ENCODE measurements around the gene SNX33.

DNA sequence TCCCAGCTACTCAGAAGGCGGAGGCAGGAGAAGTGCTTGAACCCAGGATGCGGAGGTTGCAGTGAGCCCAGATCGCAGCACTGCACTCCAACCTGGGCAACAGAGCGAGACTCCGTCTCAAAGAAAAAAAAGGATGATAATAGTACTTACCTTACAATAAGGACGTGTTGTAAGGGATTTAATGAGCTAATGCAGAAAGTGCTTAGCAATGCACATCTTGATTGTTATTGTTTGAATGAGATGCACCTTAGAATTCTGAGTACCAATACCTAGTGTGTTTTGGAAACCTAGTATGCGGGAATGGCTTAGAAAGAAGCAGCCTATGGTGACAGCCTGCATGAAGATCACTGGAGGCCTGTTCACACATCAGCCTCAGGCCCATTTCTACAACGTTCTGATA lies 41.7 kb upstream of the SNX33 start:
- TF ChIP-seq, protein P1, sequence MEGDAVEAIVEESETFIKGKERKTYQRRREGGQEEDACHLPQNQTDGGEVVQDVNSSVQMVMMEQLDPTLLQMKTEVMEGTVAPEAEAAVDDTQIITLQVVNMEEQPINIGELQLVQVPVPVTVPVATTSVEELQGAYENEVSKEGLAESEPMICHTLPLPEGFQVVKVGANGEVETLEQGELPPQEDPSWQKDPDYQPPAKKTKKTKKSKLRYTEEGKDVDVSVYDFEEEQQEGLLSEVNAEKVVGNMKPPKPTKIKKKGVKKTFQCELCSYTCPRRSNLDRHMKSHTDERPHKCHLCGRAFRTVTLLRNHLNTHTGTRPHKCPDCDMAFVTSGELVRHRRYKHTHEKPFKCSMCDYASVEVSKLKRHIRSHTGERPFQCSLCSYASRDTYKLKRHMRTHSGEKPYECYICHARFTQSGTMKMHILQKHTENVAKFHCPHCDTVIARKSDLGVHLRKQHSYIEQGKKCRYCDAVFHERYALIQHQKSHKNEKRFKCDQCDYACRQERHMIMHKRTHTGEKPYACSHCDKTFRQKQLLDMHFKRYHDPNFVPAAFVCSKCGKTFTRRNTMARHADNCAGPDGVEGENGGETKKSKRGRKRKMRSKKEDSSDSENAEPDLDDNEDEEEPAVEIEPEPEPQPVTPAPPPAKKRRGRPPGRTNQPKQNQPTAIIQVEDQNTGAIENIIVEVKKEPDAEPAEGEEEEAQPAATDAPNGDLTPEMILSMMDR (IDR thresholded peaks at IDR 0.05), result no peak
- TF ChIP-seq EZH2 (IDR thresholded peaks at IDR 0.05) (no peak), EZH2phosphoT487 (IDR thresholded peaks at IDR 0.05) (no peak)
